B cell (primary cell): ENCODE data around the gene EGFL7.
"Not testable (repeated sequence)": the region's sequence is repeated elsewhere in the genome, so short reads cannot be mapped to it uniquely, and the experiment has no call there.

Experiments
- CTCF ChIP-seq: fragments of 200-600 bp; IDR thresholded peaks from one replicate; pipeline ENCODE4 v1.8.0; 2022; ENCODE audit warnings: antibody characterized with exemption, mild to moderate bottlenecking
- EZH2 ChIP-seq: IDR thresholded peaks from 2 replicates; pipeline ENCODE4 v1.6.1; 2012; ENCODE audit warnings: borderline replicate concordance, low read depth, mild to moderate bottlenecking, moderate library complexity, low read length; ENCODE audit not compliant: insufficient read depth, poor library complexity, severe bottlenecking

DNA sequence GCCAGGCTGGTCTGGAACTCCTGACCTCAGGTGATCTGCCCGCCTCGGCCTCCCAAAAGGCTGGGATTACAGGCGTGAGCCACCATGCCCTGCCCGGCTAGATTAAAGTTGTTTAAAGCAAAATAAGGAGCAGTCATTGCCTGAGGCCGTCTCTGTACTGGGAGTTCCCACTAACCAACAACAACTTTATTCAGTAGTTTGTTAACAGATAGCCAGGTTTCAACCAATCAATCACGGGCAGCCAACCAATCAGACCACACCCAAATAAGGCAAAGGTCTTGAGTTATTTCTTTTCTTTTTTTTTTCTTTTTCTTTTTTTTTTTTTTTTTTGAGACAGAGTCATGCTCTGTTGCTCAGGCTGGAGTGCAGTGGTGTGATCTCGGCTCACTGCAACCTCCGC, 42.0 kb downstream of the EGFL7 start:
- TF ChIP-seq CTCF, EZH2: not testable (repeated sequence)
